Measurements from ENCODE around the gene THAP8.

Gene THAP8, protein sequence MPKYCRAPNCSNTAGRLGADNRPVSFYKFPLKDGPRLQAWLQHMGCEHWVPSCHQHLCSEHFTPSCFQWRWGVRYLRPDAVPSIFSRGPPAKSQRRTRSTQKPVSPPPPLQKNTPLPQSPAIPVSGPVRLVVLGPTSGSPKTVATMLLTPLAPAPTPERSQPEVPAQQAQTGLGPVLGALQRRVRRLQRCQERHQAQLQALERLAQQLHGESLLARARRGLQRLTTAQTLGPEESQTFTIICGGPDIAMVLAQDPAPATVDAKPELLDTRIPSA

GRCh38 chr19:36054119-36054732 lies at the start of gene THAP8:
Gene THAP8 (minus strand): TSS chr19:36054285. CDS start chr19:36054217, 68 bp downstream.
- FAIRE-seq (peak; percentile 98), DNase-seq (ENCODE audit: insufficient read length, low spot score) (peak; percentile 95)

GRCh38 chr19:36103040-36103626 lies 49.0 kb upstream of the THAP8 start:
- DNase-seq (ENCODE audit: insufficient read length, low spot score), result no peak
- FAIRE-seq, result no peak

DNA sequence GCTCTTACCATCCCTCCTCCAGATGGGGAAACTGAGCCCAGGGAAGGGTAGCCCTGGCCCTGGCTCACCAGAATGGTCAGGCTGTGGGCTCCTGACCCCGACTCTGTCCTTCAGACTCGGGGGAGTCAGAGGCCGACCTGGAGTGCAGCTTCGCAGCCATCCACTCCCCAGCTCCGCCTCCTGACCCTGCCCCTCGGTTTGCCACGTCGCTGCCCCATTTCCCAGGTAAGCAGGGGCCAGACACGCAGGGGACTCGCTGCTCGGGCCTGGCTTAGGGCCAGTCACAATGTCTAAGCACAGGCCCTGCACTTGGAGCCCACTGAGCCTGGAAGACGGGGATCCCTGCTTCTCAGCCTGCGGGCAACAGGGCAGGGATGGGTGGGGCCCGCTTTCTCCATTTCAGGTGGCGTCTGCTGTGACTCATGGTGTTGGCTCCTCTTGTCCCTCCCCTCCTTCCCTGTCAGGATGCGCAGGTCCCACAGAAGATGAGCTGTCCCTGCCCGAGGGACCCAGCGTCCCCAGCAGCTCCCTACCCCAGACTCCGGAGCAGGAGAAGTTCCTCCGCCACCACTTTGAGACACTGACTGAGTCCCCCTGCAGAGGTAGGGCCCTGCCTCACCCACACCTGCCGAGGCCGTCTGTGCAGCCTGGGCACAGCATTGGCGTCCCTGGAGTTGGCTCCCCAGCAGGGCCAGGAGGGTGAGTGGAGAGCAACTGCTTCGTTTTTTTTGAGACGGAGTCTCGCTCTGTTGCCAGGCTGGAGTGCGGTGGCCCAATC lies 47.7 kb upstream of the THAP8 start:
- DNase-seq (ENCODE audit: insufficient read length, low spot score) (no peak), FAIRE-seq (no peak)

DNA sequence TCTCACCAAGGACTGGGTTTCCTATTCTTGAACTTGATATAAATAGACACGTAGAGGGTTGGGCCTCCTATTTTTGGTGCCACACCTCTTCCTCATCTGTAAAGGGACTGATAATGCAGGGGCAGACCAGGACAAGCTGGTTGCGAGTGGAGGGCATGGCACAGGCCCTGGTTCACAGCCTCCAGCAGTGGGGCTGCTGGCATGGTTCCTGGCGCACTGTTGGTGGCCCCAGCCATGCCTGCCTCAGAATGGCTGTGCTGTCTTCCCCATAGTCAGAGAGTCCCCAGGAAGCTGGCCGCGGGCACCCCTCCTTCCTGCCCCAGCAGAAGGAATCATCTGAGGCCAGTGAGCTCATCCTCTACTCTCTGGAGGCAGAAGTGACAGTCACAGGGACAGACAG lies 46.4 kb upstream of the THAP8 start:
- DNase-seq (ENCODE audit: insufficient read length, low spot score), result no peak
- FAIRE-seq, result no peak

DNA sequence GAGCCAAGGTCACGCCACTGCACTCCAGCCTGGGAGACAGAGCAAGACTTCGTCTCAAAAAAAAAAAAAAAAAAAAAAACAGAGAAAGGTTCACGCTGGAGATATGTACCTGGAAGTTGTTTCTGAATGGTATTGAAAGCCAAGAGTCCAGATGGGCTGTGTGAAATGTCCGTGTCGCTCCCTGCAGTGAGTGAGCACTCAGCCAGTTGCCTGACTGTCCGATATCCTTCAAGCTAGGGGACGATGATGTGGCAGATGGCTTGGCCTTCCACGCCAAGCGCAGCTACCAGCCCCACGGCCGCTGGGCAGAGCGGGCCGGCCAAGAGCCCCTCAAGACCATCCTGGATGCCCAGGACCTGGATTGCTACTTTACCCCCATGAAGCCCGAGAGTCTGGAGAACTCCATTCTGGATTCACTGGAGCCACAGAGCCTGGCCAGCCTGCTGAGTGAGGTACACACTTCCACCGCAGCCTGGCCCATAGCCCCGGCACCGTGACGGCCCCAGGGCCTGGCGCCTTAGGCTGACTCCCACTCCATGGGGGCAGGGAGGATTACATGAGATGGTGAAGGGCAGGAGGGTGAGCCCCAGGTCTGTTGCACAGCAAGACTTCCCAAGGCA lies 45.2 kb upstream of the THAP8 start:
- FAIRE-seq (no peak), DNase-seq (ENCODE audit: insufficient read length, low spot score) (no peak)

DNA sequence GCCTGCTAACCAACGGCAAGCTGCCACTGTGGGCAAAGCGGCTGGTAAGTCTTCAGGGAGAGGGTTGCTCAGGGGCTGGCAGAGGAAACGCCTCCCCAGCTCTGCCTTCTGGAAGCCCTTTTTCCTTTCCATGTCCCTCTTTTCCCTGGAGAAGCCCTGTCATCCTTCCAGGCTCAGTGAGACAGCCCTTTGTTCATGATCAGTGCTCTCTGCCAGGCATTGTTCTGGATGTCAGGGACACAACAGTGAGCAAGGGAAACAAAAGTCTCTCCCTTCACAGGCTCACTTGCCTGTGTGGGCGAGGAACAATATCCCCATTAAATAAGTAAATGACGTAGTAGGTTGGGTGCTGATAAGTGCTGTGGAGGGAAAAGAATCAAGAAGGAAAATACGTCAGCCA lies 43.0 kb upstream of the THAP8 start:
- DNase-seq (ENCODE audit: insufficient read length, low spot score) (no peak), FAIRE-seq (no peak)

GRCh38 chr19:36093687-36094086 lies 39.6 kb upstream of the THAP8 start:
- FAIRE-seq (no peak), DNase-seq (ENCODE audit: insufficient read length, low spot score) (no peak)

DNA sequence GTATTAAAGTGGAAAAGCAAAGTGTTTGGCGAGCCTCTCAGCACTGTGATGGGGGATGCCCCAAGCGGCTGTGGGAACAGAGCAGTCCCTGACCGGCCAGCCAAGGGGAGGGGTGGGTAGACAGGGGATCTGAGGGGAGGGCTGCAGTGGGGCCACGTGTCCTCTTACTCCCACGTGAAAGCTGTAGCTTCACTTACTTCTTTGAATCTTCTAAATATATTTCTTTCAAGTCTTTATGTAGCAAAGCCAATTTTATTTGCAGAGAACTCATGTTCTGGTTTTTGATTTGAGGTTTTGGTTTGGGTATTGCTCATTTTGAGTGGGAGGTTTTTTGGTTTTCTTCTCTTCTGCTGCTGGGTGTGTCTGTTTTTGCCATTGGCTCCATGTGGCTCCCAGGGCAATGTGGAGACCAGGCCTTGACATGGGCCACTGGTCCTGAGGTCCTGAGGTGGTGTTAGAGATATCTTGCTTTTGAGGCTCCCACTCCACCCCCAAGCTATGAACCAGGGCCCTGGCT lies 39.1 kb upstream of the THAP8 start:
- no peak for FAIRE-seq
- DNase-seq (ENCODE audit: insufficient read length, low spot score), result no peak

DNA sequence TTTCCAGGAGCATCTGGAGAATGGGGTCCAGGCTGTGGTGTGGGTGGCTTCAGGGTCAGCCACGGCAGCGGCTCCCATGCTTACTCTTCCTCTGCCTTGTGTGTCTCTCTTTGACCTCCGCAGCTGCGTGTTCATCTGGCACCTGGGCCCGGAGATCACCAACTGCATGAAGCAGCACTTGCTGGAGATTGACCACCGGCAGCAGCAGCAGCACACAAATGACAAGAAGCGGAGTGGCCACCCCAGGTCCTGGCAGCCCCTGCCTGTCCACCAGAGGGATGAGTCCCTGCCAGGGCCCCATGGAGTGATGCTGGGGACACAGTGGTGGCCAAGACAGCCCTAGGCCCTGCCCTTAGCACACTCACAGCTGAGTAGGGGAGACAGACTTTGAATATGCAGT lies 38.5 kb upstream of the THAP8 start:
- FAIRE-seq (no peak), DNase-seq (ENCODE audit: insufficient read length, low spot score) (no peak)

DNA sequence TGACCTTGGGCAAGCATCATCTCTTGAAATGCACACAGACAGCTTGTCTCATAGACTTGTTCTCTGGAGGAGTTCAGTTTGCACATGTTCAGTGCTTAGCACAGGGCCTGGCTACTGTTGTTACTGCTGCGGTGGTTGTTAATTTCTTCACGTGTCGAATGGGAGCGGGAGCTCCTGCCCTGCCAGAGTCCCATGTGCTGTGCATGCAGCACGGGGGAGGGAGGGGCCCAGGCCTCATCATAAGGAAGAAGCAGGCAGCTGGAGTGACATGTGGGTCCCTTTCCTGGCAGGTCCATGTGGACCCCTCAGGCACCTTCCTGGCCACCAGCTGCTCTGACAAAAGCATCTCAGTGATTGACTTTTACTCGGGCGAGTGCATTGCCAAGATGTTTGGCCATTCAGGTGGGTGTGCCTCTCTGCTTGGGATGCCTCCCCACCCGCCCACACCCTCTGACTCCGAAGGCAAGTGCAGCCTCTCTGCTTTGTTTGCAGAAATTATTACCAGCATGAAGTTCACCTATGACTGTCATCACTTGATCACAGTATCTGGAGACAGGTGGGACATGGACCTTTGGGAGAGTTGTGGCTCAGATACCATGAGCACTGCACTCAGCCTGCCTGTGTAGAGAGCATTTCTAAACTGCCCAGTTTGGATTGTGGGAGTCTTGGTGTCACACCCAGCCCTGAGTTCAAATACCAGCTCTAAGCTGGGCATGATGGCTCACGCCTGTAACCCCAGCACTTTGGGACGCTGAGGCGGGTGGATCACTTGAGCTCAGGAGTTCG lies 37.0 kb upstream of the THAP8 start:
- no peak for FAIRE-seq
- no peak for DNase-seq (ENCODE audit: insufficient read length, low spot score)

GRCh38 chr19:36089847-36090246 lies 35.8 kb upstream of the THAP8 start:
- DNase-seq (ENCODE audit: insufficient read length, low spot score), result no peak
- FAIRE-seq, result no peak

GRCh38 chr19:36086326-36086725 lies 32.2 kb upstream of the THAP8 start:
- FAIRE-seq (no peak), DNase-seq (ENCODE audit: insufficient read length, low spot score) (no peak)

- DNase-seq (ENCODE audit: insufficient read length, low spot score) (no peak), FAIRE-seq (no peak)
These were observed 30.3 kb upstream of the THAP8 start for GRCh38 chr19:36084231-36085009.

- no peak for FAIRE-seq
- no peak for DNase-seq (ENCODE audit: insufficient read length, low spot score)
These were observed 28.8 kb upstream of the THAP8 start for GRCh38 chr19:36082916-36083315.

DNA sequence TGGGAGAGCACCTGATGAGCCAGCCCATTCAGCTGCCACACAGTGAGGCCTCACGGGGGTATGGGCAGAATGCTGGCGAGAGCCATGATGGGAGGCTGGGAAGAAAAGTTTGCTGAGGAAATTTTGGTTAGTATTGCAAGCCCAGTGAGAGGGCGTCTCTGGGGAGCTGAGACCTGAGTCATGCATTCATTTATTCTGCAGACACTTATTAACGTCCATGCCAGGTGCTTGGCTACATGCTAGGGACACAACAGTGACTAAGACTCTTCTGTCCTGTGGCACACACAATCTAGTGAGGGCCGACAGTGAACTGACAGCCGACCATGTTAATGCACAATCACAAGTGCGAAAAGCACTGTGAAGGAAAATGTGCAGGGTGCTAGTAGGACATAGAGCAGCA lies 27.8 kb upstream of the THAP8 start:
- DNase-seq (ENCODE audit: insufficient read length, low spot score), result no peak
- FAIRE-seq, result no peak

DNA sequence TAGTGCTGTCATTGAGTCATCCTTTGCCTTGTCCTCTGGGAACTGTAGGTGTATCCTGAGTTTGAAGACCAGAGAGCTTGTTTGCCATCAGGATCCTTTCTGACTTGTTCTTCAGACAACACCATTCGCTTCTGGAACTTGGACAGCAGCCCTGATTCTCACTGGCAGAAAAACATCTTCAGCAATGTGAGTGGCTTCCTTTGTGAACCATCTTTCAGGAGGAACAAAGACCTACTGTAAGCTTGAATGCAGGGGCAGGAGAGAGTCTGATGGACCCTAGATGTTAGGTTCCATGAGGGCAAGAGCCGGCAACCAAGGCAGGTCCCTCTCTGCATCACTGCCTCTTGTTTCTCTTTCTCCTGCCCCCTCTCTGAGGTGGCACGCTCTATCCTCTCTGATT lies 27.3 kb upstream of the THAP8 start:
- DNase-seq (ENCODE audit: insufficient read length, low spot score) (no peak), FAIRE-seq (no peak)

GRCh38 chr19:36079389-36079945 lies 25.4 kb upstream of the THAP8 start:
- FAIRE-seq (no peak), DNase-seq (ENCODE audit: insufficient read length, low spot score) (no peak)

GRCh38 chr19:36073121-36073876 lies 19.2 kb upstream of the THAP8 start:
- DNase-seq (ENCODE audit: insufficient read length, low spot score) (no peak), FAIRE-seq (no peak)
